PC-3 (cell line): ENCODE measurements around the gene LAMTOR3.

ENCODE experiments used
- CTCF ChIP-seq: fragments of 300-600 bp; sonication (generic); conservative IDR thresholded peaks from 2 replicates; pipeline ENCODE4 v1.5.1; 2017; ENCODE audit warnings: antibody characterized with exemption, low read depth, mild to moderate bottlenecking, low read length
- EZH2 ChIP-seq: fragments of 300-600 bp; sonication (generic); IDR thresholded peaks from one replicate; pipeline ENCODE4 v1.6.1; 2017; ENCODE audit warnings: antibody characterized with exemption, mild to moderate bottlenecking, low read length; ENCODE audit not compliant: unreplicated experiment
- EZH2phosphoT487 ChIP-seq: fragments of 300-600 bp; sonication (generic); IDR thresholded peaks from 2 replicates; pipeline ENCODE4 v1.6.1; 2018; ENCODE audit warnings: mild to moderate bottlenecking, antibody characterized with exemption, low read length, borderline replicate concordance

GRCh38 chr4:99891351-99891750, 2.9 kb downstream of the LAMTOR3 start:
- TF ChIP-seq CTCF = no peak
- TF ChIP-seq EZH2phosphoT487 = no peak
- TF ChIP-seq EZH2 = no peak
